ENCODE data around the gene ADAM8. TPM values are rescaled to one million over a fixed set of nuclear protein-coding genes. Genes with fewer than 3 reads are reported as not detected.

ADAM8 gene
- polyA plus RNA-seq, 1 donor, result 3.3 TPM

- DNase-seq, result no peak
These were observed 4.4 kb upstream of the ADAM8 start for GRCh38 chr10:133281084-133281483.

- DNase-seq, result no peak
These were observed 3.9 kb upstream of the ADAM8 start for GRCh38 chr10:133280391-133281059.

GRCh38 chr10:133279326-133280226 lies 2.9 kb upstream of the ADAM8 start:
- DNase-seq, result no peak

- DNase-seq, result no peak
These were observed 2.1 kb upstream of the ADAM8 start for GRCh38 chr10:133278577-133279265.

- no peak for DNase-seq
These were observed 1.4 kb upstream of the ADAM8 start for GRCh38 chr10:133277993-133278576.

- DNase-seq, result no peak
These were observed 767 bp upstream of the ADAM8 start for GRCh38 chr10:133277277-133277992.

GRCh38 chr10:133276100-133276434 lies 601 bp downstream of the ADAM8 start:
- no peak for DNase-seq

- DNase-seq, result no peak
These were observed 980 bp downstream of the ADAM8 start for GRCh38 chr10:133275684-133276092.

- DNase-seq, result no peak
These were observed 1.7 kb downstream of the ADAM8 start for GRCh38 chr10:133274751-133275683.

- DNase-seq, result no peak
These were observed 3.0 kb downstream of the ADAM8 start for GRCh38 chr10:133273534-133274143.

GRCh38 chr10:133272964-133273420 lies 3.7 kb downstream of the ADAM8 start:
- no peak for DNase-seq

- no peak for DNase-seq
These were observed 4.2 kb downstream of the ADAM8 start for GRCh38 chr10:133272301-133272963.

- DNase-seq, result no peak
These were observed 5.0 kb downstream of the ADAM8 start for GRCh38 chr10:133271521-133272300.

- DNase-seq, result no peak
These were observed 5.8 kb downstream of the ADAM8 start for GRCh38 chr10:133270773-133271297.

GRCh38 chr10:133270204-133270603 lies 6.5 kb downstream of the ADAM8 start:
- no peak for DNase-seq

GRCh38 chr10:133269367-133269766 lies 7.3 kb downstream of the ADAM8 start:
- no peak for DNase-seq

- DNase-seq, result no peak
These were observed 8.1 kb downstream of the ADAM8 start for GRCh38 chr10:133268532-133268931.

- DNase-seq, result no peak
These were observed 8.8 kb downstream of the ADAM8 start for GRCh38 chr10:133267829-133268228.

GRCh38 chr10:133267293-133267692 lies 9.4 kb downstream of the ADAM8 start:
- DNase-seq, result no peak

All from hindlimb muscle (tissue), 1 donor.